Mesenteric fat pad (tissue), 1 donor: ENCODE results near the gene SQSTM1. TPM values are rescaled to one million over a fixed set of nuclear protein-coding genes. Genes with fewer than 3 reads are reported as not detected.

Experiments used
- DNase-seq: peaks from one replicate; pipeline ENCODE4 v3.0.0-alpha.2; 2020; ENCODE audit warnings: low spot score
- total RNA-seq: library from RNA; stranded (reverse); fragmentation: NEBNext Ultra II Directional; extraction: Animal tissue kit (Norgen Biotek cat#: 25700); gene quantifications from one replicate; pipeline ENCODE4 v1.2.1, GENCODE V29; 2021
- donor health status: DM: yes; HTN: yes; CAD: no.

Gene SQSTM1
- total RNA-seq, 1 donor from 2014 or later = 600 TPM

- DNase-seq = no peak
These were observed 51.5 kb downstream of the SQSTM1 start for GRCh38 chr5:179872055-179872827.

GRCh38 chr5:179872828-179873575, 52.3 kb downstream of the SQSTM1 start:
- DNase-seq = no peak

GRCh38 chr5:179873588-179874110, 52.9 kb downstream of the SQSTM1 start:
- no peak for DNase-seq

- DNase-seq = no peak
These were observed 53.4 kb downstream of the SQSTM1 start for GRCh38 chr5:179874136-179874535.

GRCh38 chr5:179874536-179875292, 54.0 kb downstream of the SQSTM1 start:
- no peak for DNase-seq

- DNase-seq = no peak
These were observed 55.3 kb downstream of the SQSTM1 start for GRCh38 chr5:179875741-179876609.

GRCh38 chr5:179876610-179876952, 55.9 kb downstream of the SQSTM1 start:
- DNase-seq = no peak

GRCh38 chr5:179878222-179879002, 57.7 kb downstream of the SQSTM1 start:
- DNase-seq = no peak

- no peak for DNase-seq
These were observed 58.4 kb downstream of the SQSTM1 start for GRCh38 chr5:179879003-179879689.

- no peak for DNase-seq
These were observed 58.9 kb downstream of the SQSTM1 start for GRCh38 chr5:179879690-179880010.

GRCh38 chr5:179880066-179880650, 59.5 kb downstream of the SQSTM1 start:
- DNase-seq = no peak

GRCh38 chr5:179880848-179881590, 60.3 kb downstream of the SQSTM1 start:
- no peak for DNase-seq

- DNase-seq = no peak
These were observed 61.6 kb downstream of the SQSTM1 start for GRCh38 chr5:179882338-179882737.

- DNase-seq = no peak
These were observed 62.5 kb downstream of the SQSTM1 start for GRCh38 chr5:179883163-179883562.

- no peak for DNase-seq
These were observed 64.9 kb downstream of the SQSTM1 start for GRCh38 chr5:179885491-179886090.

GRCh38 chr5:179886190-179886911, 65.6 kb downstream of the SQSTM1 start:
- no peak for DNase-seq

- no peak for DNase-seq
These were observed 66.4 kb downstream of the SQSTM1 start for GRCh38 chr5:179887095-179887494.
